HG03558 (cell line): ENCODE data around the gene ADNP2.

Experiments
- ATAC-seq: cut with Tn5 transposase; IDR thresholded peaks from one replicate; pipeline ENCODE4 v1.9.1; 2021; ENCODE audit warnings: moderate number of reproducible peaks; ENCODE audit not compliant: unreplicated experiment; ENCODE audit errors: extremely low read depth

The ADNP2 gene

DNA sequence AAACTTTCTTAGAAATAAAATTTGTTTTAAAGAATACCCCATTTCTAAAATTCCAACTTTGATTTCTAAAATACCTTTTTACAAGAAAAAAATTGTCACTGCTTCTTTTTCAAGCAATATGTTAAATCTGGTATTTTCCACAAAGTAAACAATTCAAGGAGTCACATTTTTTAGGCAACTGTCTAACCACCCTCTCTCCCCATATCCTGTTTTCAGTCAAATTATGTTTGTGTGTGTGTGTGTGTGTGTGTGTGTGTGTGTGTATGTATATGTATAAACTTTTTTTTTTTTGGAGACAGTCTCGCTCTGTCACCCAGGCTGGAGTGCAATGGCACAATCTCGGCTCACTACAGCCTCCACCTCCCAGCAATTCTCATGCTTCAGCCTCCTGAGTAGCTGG, 59.3 kb downstream of the ADNP2 start:
- no peak for ATAC-seq

DNA sequence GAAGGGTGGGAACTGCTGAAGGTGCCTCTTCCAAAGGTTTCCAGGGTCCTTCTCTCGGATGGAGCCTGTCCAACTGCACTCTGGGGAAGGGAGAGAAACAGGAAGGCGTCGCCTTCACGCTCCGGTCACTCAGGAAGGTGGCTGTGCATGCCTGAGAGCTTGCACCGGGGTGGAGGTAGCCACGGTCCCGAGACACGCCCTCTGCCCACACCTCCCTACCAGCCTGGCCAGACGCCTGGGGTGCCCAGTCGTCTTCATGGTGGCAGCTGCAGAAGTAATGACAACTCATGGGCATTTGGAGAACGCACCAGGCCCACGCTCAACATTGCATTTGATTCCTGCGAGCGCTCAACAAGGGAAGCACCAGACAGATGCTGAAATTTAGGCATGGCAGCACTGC, 59.9 kb downstream of the ADNP2 start:
- ATAC-seq: no peak

DNA sequence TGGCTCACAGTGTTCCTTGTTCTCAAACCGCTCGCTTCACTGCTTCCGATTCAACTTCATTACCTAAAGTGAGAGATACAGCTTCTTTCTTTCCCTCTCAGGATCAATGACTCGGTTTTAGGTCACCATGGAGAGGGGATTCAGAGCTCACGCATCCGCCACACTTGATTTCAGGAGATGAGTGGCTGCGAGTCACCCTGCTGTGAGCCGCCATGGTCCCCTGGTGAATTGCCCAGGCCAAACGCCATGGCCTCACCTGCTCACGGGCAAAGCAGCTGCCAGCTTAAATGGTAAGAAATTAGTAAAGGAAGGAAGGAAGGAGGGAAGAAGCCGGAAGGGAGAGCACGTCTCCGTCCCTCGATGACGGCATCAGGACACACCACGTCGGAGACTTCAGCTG, 60.5 kb downstream of the ADNP2 start:
- ATAC-seq: no peak

DNA sequence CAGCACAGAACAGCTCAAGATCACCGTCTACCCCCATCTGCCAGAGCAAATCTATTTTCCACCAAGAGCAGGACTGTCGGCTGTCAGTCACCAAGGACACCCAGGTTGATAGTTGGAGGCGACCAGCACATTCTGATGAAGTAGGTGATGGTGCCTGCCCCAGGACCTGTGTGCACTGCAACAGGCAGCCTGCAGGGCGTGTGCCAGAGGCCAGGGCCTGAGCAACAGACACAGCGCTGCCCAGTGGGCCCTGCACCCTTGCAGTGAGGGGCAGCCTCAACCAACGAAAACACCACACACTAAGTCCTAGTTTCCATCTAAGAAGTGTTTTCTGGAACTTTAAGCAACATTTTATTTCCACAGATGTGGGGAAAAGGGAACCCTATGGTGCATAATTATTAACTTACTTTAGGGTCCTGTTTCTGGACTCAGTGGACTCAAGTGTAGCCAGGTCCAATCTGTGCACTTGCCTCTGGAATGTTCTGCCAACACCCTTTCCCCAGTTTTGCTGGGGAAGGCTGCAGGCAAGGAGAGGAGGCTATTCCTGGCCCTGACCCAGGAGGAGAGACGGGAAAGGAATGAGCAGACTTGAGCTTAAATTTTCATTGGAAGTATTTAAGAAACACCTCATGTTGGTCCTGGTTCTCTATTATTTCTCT, 61.5 kb downstream of the ADNP2 start:
- no peak for ATAC-seq

DNA sequence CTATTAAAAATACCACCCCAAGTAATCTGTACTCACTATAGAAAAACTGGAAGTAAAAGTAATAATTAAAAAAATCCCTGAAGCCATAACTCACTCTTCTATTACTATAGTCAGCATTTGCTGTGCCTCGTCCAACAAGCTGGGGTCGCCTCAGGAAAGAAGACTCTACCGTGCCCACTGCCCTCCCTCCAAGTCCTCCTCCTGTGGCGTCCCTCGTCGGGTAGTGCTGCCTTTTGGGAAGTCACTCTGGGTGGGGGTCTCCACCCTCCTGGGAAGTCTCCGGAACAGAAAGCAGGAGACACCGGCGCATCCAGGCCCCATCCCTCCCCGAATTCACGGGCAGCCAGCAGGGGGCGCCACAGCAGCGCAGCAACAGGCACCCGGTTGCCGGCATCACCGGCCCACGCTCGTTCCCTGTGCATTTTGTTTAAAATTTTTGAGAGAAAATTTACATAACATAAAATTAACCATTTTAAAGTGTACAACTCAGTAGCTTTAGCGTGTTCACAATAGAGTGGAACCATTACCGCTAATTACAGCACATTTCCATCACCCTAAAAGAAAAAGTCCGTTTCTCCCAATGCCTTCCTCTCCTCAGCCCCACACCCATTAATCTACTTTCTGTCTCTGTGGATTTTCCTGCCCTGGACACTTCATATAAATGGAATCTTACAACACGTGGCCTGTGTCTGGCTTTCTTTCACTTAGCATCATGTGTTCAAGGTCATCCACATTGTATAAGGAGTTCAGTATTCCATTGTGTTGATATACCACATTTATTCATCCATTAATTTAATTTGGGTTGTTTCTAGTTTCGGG, 62.2 kb downstream of the ADNP2 start:
- ATAC-seq: no peak

DNA sequence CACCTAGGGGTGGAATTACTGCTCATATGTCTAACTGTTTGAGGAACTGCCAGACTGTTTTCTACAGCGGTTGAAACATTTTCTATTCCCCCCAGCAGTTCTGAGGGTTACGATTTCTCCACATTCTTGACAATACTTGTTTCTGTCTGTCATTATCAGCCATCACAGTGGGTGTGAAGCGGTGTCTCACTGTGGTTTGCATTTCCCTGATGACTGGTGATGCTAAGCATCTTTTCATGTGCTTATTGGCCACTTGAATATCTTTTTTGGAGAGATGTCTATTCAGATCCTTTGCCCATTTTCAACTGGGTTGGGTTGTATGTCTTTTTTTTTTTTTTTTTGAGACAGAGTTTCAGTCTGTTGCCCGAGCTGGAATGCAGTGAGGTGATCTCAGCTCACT, 63.0 kb downstream of the ADNP2 start:
- no peak for ATAC-seq

DNA sequence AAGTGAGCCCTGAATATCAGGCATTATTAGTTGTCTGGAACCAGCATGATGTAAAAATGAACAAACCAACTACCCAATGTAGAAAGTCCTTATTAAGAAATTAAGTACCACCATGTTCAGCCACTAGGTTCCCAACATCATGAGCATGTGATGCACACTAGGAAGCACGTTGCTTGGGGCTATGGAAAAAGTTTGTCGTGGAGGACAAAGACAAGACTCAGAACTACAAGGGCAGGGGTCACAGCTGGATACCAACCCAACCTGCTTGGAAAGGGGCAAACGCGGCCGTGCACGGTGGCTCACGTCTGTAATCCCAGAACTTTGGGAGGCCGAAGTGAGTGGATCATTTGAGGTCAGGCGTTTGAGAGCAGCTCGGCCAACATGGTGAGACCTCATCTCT, 64.0 kb downstream of the ADNP2 start:
- no peak for ATAC-seq

DNA sequence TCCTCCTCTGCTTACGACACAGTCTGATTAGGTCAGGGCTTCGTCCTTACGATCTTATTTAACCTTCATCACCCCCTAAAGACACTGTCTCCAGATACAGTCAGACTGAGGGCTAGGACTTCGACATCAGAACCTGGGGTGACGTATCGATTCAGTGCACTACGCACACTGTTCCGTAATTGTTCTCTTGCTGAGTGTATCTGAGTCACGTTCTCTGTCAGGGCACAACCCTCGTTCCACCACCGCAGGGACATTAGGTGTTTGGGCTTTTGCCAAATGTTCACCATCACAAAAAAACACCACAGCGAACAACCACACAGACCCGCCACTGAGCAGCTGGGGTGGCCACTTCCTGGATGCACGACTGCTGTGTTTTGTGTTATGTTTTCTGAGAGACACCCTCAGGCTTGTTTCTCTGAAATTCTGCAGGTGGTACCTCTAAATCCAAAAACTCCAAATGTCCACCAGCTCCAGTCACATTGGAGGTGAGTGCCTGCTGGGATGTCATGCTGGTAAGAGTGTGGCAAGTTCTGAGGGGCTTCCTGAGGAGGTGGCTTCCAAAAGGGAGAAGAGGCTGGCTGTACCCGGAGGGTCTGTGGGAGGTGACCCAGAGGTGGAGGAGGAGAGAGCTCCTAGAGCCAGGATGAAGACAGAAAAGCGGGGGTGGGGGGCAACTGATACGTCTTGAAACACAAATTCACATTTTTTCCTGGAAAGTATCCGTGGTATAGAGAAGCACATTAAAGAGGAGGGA, 66.6 kb downstream of the ADNP2 start:
- no peak for ATAC-seq

DNA sequence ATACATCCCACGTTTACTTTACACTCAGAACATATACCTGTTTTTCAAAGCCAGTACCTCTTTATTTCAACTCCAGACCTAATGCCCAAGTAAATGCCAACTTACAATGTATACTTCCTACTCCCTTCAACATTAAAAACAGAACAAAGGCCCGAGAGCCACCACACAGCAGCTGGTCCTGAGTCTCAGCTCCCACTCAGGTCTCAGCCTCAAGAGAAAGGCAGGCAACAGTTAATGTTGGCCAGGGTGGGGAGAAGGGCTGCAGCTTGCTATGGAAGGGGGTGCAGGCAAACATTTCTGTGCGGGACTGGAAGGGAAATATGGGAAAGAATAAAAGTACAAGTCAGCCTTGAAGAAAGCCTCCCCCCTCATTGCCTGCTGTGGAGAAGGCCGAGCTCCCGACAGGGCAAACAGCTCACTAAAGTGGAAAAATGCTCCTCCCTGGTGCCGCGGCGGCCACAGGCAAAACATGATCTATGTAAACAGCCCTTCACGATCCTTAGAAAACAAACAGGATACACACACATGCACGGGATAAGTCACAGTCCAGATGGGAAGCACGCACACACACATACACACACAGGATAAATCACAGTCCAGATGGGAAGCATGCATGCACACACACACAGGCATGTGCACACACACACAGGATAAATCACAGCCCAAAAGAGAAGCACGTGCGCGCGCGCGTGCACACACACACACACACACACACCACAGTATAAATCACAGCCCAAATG, 67.4 kb downstream of the ADNP2 start:
- ATAC-seq: no peak

DNA sequence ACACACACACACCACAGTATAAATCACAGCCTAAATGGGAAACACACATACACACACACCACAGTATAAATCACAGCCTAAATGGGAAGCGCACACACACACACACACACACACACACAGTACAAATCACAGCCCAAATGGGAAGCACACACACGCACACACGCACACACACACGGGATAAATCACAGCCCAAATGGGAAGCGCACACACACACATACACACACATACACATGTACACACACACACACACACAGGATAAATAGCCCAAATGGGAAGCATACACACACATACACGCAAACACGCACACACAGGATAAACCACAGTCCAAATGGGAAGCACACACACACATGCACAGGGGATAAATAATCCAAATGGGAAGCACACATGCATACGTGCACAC, 68.1 kb downstream of the ADNP2 start:
- no peak for ATAC-seq

DNA sequence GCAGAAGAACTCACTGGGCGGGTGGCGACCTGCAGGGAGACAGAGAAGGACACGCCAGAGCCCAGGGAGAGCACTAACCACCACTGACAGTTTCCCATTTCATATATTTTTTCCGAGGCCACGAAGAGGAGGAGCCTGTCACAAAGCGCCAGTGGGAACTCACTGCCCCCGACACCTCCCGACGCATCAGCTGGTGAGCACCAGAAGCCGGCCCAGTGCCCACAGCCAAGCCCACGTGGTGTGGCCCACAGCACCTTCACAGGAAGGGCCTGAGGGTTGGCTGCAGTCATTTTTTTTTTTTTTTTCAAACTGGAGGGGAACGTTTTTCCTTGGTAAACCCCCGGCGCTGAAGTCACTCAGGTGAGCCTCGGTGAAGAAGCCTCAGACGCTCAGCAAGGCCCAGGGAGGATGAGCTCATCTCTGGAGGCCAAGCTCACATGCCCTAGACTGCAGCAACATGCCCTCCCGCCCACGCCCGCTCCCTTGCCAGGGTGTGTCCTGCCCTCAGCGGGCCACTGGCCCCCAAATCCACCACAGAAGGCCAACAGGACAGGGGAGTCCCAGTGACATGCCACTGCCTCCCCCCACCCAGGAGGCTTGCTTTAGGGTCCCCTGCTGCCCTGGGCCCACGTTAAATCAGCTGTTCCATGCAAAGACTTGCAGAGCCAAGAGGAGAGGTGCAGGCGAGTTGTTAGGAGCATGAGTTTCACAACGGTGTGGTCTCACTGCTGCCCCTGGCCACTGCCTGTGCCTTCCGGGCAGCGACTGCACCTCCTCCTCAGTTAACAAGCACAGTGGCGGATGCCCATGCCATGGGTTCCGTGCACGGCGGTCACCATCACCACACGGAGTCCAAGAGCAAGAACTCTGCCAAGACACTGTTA, 70.1 kb downstream of the ADNP2 start:
- no peak for ATAC-seq

DNA sequence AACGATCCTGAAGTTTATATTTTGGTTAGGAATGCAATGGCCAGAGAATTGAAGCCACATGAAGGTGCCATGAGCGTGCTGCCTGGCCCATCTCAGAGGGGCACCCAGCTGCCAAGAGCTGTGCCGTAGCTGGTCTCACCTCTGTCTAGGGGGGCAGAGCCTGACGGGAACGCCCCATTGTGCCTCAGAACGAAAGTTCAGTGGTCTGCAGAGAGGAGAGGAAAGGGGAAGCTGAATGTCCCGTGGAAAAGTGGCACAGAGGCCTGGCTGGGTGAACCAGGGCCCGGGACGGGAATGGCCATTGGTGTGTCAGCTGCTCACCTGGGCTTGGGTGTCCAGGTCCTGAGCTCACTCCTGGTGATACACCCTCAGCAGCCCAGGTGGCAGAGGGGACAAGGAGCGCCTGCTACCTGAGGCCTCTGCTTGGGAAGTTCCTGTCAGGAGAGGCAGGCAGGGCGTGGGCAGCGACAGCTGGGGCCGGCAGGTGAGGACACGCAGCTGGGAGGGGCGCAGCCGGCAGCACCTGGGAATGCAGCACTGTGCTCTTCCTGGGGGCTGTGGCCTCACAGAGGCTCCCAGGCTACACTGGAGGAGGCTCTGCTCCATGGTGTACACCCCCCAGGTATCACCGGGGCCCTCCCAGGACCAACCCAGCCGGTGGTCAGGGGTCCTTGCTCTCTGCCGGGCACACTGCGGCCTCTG, 70.9 kb downstream of the ADNP2 start:
- ATAC-seq: no peak

DNA sequence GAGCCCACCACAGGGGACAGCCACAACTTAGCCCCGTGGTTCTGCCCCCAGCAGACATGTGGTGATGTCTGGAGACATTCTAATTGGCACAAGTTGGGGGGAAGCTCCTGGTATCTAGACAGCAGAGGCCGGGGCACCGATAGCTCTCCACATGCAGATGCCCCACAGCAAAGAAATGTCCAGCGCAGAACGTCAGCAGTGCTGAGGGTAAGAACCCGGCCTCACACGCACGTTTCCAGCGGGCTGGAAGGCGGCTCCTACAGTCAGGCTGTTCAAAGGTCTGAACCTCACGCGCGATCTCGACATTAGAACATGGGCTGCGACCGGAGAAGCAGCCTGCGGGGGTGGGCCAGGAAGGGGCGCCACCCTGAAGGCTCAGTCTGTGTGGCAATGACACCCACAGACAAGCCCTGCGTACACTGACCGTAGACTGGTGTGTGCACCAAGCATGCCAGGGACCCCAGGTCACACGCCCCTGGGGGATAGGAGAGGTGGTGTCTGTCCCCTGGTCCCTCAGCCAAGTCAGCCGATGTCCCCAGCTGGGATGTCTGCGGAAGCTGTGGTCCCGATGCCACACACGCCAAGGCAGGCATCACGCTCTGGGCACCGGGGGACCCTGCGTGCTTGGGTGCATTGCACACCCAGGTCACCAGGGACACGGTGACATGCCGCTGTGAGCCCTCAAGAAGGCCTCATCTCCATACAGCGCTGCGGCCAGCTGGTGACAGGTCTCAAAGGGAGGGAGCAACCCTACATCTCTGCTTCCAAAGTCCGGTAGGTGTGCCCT, 71.9 kb downstream of the ADNP2 start:
- no peak for ATAC-seq

DNA sequence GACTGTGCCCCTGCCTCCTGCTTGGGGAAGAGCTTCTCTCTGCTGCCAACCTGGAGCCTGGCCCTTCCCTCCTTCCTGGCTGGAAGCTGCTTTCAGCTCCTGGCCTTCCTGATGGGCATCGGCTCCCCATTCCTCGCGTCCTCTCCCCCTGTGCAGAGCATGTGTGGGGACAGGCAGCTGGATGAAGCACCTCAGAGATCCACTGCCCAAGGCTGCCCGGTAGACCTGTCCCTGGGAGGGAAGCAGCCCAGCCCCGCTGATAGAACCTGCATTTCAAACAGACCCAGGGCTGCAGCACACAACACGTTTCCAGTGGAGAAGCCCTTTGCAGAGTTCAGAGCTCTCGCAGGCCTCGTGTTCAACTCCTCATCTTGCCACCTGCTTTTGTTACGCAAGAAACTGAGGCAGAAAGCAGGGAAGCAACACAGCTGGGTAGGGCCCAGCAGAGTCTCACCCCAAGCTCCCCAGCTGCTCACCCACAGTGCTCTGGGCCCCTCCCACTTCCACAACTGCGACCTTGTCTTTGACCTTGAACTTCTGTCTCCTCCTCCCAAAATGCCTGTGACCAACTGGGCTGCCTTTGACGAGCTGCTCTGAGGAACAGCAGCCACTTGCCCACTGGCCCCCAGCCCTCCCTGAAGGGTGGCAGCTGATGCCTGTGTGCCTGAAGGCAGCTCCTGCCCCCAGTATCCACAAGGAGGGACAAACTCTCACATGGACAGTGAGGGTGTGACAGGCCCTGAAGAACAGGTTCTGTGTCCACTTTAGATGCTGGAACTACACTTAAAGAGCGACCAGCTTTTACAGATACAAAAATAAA, 72.8 kb downstream of the ADNP2 start:
- ATAC-seq: no peak

DNA sequence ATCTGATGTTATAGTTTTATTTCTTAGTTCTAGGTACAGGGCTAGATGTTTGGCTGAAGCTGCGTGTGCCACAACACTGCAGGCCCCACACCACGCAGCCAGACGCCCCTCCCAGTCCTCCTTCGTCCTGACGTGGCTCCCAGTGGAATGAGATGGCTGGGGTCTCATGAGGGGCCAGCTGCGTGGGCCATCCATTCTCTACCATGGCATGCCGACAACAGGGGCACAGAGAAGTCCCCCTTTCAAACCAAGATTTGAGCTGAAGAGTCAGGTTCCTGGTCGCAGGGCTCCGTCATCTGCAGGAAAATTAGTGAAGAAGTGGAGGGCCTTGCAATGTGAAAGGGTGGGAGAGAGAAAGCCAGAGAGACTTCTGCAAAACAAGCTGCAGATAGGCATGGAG, 73.8 kb downstream of the ADNP2 start:
- ATAC-seq: no peak

DNA sequence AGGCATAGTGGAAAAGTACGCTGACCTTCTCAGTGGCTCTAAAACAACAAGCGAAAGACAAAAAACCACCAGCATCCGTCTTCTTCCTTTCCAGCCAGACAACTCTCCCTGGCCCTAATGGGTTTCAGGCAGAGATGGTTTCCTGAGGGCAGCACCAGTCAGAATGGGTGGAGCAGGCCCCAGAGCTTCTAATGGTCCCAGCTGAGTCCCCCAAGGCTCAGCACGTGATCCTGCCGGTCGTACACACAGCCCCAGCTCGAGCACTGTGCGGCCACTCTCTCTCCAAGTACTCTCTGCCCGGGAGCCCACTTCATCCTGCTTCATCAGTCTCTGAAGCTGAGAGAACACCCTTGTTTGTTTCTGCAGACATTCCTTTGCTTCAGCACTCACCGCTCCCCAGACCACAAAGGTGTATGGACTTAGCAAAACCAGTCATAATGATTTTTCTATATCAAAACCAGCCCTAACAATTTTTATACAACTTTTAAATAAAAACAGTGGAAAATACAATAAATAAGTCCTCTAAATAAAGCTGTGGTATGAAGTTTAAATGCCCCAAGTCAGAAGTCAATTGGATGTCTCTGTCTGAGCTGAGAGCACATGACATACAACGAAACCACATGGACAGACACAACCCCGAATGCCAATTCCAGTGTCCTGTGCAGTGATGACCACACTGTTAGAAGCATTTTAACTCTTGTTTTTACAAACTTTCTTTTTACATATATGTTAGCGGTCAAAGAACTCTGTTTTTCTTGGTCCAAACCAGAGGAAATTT, 74.4 kb downstream of the ADNP2 start:
- no peak for ATAC-seq
